ENCODE results near the gene TMEM87B.

TMEM87B gene

GRCh38 chr2:112150851-112151250 lies 95.8 kb downstream of the TMEM87B start:
- no peak overlapping the region for H3K4me3 ChIP-seq (ENCODE audit: low read length)
- TF ChIP-seq CTCF (IDR thresholded peaks at IDR 0.05; ENCODE audit: insufficient read depth, low read depth, low read length, missing control alignments), result no peak
- DNase-seq (ENCODE audit: low read depth), result no peak

- H3K4me3 ChIP-seq (ENCODE audit: low read length), result no peak overlapping the region
- no peak for TF ChIP-seq CTCF (IDR thresholded peaks at IDR 0.05; ENCODE audit: insufficient read depth, low read depth, low read length, missing control alignments)
- DNase-seq (ENCODE audit: low read depth), result no peak
Observed at GRCh38 chr2:112151271-112151670, 96.2 kb downstream of the TMEM87B start.

GRCh38 chr2:112151701-112152440 lies 96.8 kb downstream of the TMEM87B start:
- no peak for TF ChIP-seq CTCF (IDR thresholded peaks at IDR 0.05; ENCODE audit: insufficient read depth, low read depth, low read length, missing control alignments)
- no peak overlapping the region for H3K4me3 ChIP-seq (ENCODE audit: low read length)
- DNase-seq (ENCODE audit: low read depth), result no peak

- no peak for DNase-seq (ENCODE audit: low read depth)
- H3K4me3 ChIP-seq (ENCODE audit: low read length), result no peak overlapping the region
- no peak for TF ChIP-seq CTCF (IDR thresholded peaks at IDR 0.05; ENCODE audit: insufficient read depth, low read depth, low read length, missing control alignments)
Observed at GRCh38 chr2:112152476-112153178, 97.6 kb downstream of the TMEM87B start.

- H3K4me3 ChIP-seq (ENCODE audit: low read length), result no peak overlapping the region
- DNase-seq (ENCODE audit: low read depth), result no peak
- TF ChIP-seq CTCF (IDR thresholded peaks at IDR 0.05; ENCODE audit: insufficient read depth, low read depth, low read length, missing control alignments), result no peak
Observed at GRCh38 chr2:112153179-112153490, 98.1 kb downstream of the TMEM87B start.

- no peak for DNase-seq (ENCODE audit: low read depth)
- no peak for TF ChIP-seq CTCF (IDR thresholded peaks at IDR 0.05; ENCODE audit: insufficient read depth, low read depth, low read length, missing control alignments)
- no peak overlapping the region for H3K4me3 ChIP-seq (ENCODE audit: low read length)
Observed at GRCh38 chr2:112153501-112153900, 98.4 kb downstream of the TMEM87B start.
